Mucosa of descending colon (tissue), 3 donors: ENCODE data around the gene DHX57. TPM values are rescaled to one million over a fixed set of nuclear protein-coding genes. Genes with fewer than 3 reads are reported as not detected.

Source experiments
- ATAC-seq: fragments of 200-7000 bp; cut with Tn5 transposase; one replicate; pipeline ENCODE4 v1.9.1; 2020; ENCODE audit warnings: mild to moderate bottlenecking, moderate library complexity
- DNase-seq, 3 donors: peaks; one replicate each; pipeline ENCODE4 v3.0.0-alpha.2; 2020
- H3K36me3 ChIP-seq: fragments of 200-600 bp; one replicate; pipeline ENCODE4 v1.8.0; 2021; ENCODE audit warnings: low read depth, mild to moderate bottlenecking
- H3K4me1 ChIP-seq: fragments of 200-600 bp; one replicate; pipeline ENCODE4 v1.8.0; 2021; ENCODE audit warnings: low read depth, mild to moderate bottlenecking
- H3K4me3 ChIP-seq: fragments of 200-600 bp; one replicate; pipeline ENCODE4 v1.8.0; 2021; ENCODE audit warnings: mild to moderate bottlenecking
- H3K9me3 ChIP-seq: fragments of 200-600 bp; one replicate; pipeline ENCODE4 v1.8.0; 2021; ENCODE audit warnings: mild to moderate bottlenecking
- CTCF ChIP-seq: fragments of 200-600 bp; IDR thresholded peaks from one replicate; pipeline ENCODE4 v1.8.0; 2022; ENCODE audit warnings: antibody characterized with exemption, mild to moderate bottlenecking
- intact Hi-C, 2 donors: fragments of 100-400 bp; cut with DNase I in 1 of 2; cut with micrococcal nuclease in 1 of 2; formaldehyde crosslinking; loops; one replicate each; pipeline versions ENCODE4 v1.11.0 to v1.11.1; 2022; cut with DNase I, micrococcal nuclease
- total RNA-seq, 3 donors: library from RNA; stranded (reverse); fragmentation: NEBNext Ultra II Directional in 2 of 3; extraction: Animal tissue kit (Norgen Biotek cat#: 25700) in 2 of 3; gene quantifications; one replicate each; pipeline versions ENCODE4 v1.2.1 to v1.2.4, GENCODE V29; 2021 to 2023
- donor health status: DM: no; HTN: no; CAD: no; lungs with moderate emphysema.
- donor health status: DM: no; HTN: no; CAD: no.
- donor health status: DM: no; HTN: yes; CAD: no.

DHX57 gene
- total RNA-seq, 3 donors from 2014 or later: 10.4 to 17.3 (median 10.5) TPM

- Histone ChIP-seq H3K36me3 (no peaks in the 10 kb centered on the region), H3K4me1 (peaks cover 4% of the 10 kb centered on the region), H3K9me3 (no peaks in the 10 kb centered on the region), H3K4me3 (no peak overlapping the region)
- ATAC-seq (no peak), DNase-seq (no peak)
- TF ChIP-seq CTCF: no peak
- intact Hi-C loops: no loop called here
These were observed 4.3 kb downstream of the DHX57 start for GRCh38 chr2:38871432-38871831.

GRCh38 chr2:38866773-38867443 is 8.8 kb downstream of the DHX57 start:
- no peak for TF ChIP-seq CTCF
- no peak for ATAC-seq
- Histone ChIP-seq H3K36me3 (no peaks in the 10 kb centered on the region), H3K9me3 (no peaks in the 10 kb centered on the region), H3K4me1 (no peaks in the 10 kb centered on the region), H3K4me3 (no peak overlapping the region)
- no peak for DNase-seq
- intact Hi-C loops: no loop called here

- Histone ChIP-seq H3K36me3 (no peaks in the 10 kb centered on the region), H3K4me3 (no peak overlapping the region), H3K9me3 (no peaks in the 10 kb centered on the region), H3K4me1 (no peaks in the 10 kb centered on the region)
- no peak for TF ChIP-seq CTCF
- intact Hi-C loops: no loop called here
- no peak for ATAC-seq
- DNase-seq: no peak
These were observed 12.6 kb downstream of the DHX57 start for GRCh38 chr2:38863061-38863695.

- TF ChIP-seq CTCF: no peak
- DNase-seq: no peak
- Histone ChIP-seq H3K4me3 (no peak overlapping the region), H3K9me3 (no peaks in the 10 kb centered on the region), H3K4me1 (no peaks in the 10 kb centered on the region), H3K36me3 (no peaks in the 10 kb centered on the region)
- ATAC-seq: no peak
- intact Hi-C loops: no loop called here
These were observed 13.3 kb downstream of the DHX57 start for GRCh38 chr2:38862476-38862875.

GRCh38 chr2:38856165-38856564 is 19.6 kb downstream of the DHX57 start:
- no peaks in the 10 kb centered on the region for H3K4me1 ChIP-seq
- H3K36me3 ChIP-seq: peaks cover 6% of the 10 kb centered on the region
- DNase-seq (no peak), ATAC-seq (no peak)
- intact Hi-C loops: no loop called here
- H3K9me3 ChIP-seq: no peaks in the 10 kb centered on the region
- H3K4me3 ChIP-seq: no peak overlapping the region
- TF ChIP-seq CTCF: no peak
